Brain microvascular endothelial cell (primary cell): Measurements from ENCODE around the gene JARID2.

Experiments used
- DNase-seq: peaks from one replicate; pipeline ENCODE4 v3.0.0-alpha.2; 2020
- H3K27ac ChIP-seq: fragments of 250-450 bp; sonication (Bioruptor Pico); 2 replicates; pipeline ENCODE4 v1.5.1; 2020; ENCODE audit warnings: mild to moderate bottlenecking, moderate library complexity
- H3K27me3 ChIP-seq: fragments of 250-450 bp; sonication (Bioruptor Pico); replicated peaks from 2 replicates; pipeline ENCODE4 v1.5.1; 2020; ENCODE audit warnings: mild to moderate bottlenecking
- H3K36me3 ChIP-seq: fragments of 250-450 bp; sonication (Bioruptor Pico); replicated peaks from 2 replicates; pipeline ENCODE4 v1.5.1; 2020; ENCODE audit warnings: mild to moderate bottlenecking
- H3K4me3 ChIP-seq: 2 replicates; pipeline ENCODE4 v1.5.1; 2011; ENCODE audit warnings: low read depth, mild to moderate bottlenecking, control low read depth, low read length, moderate library complexity
- CTCF ChIP-seq: IDR thresholded peaks from 2 replicates; pipeline ENCODE4 v1.5.1; 2011; ENCODE audit warnings: low read depth, mild to moderate bottlenecking, moderate library complexity, low read length, control low read depth, inconsistent platforms; ENCODE audit errors: missing control alignments
- in situ Hi-C: cut with HindIII; loops from 2 replicates; pipeline ENCODE4 v1.10.0; 2017; ENCODE audit warnings: low sequenced_read_pairs, low pct_ligation_motif_present

The JARID2 gene

DNA sequence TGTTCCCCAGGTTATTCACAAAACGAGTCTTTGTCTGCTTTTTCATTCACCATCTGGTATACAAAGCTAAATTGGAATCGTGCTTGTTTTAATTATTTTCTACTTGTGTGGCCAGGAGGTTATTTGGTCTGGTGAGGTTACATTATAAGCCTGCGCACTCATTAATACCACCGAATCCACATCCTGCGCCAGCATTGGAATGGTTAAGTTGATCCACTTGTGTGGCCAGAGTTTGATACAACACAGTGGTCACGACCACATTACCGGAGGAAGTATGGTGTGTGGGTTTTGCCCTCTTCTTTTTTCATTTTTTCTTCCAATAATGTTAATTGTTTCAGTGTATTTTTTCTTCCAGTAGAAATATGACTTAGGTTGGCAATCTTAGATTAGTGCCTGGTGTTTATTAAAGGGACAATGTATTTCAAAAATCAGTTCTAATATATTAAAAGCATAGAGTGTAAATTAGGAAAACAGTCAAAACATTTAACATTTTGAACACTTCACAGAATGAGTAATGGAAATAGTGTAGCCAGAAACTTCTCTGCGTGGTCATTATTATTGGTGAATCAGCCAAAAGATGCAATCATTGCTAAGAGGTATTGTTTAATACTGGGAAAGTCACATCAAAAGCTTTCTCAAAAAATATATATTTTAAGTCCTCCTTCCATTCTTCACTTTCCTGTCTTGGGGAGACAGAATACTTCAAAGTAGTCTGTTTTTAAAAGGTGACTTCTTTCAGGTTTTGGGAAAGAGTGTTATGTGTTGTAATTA is 84.5 kb downstream of the JARID2 start:
- Histone ChIP-seq H3K27me3 (no peaks in the 10 kb centered on the region), H3K4me3 (no peak overlapping the region), H3K36me3 (no peaks in the 10 kb centered on the region), H3K27ac (peak overlapping the region; percentile 30)
- DNase-seq: no peak
- in situ Hi-C loops: no loop called here
- no peak for TF ChIP-seq CTCF

- Histone ChIP-seq H3K27me3 (no peaks in the 10 kb centered on the region), H3K4me3 (no peak overlapping the region), H3K27ac (no peak overlapping the region), H3K36me3 (no peaks in the 10 kb centered on the region)
- no peak for DNase-seq
- in situ Hi-C loops: no loop called here
- no peak for TF ChIP-seq CTCF
Observed at GRCh38 chr6:15331143-15331542, 85.3 kb downstream of the JARID2 start.

DNA sequence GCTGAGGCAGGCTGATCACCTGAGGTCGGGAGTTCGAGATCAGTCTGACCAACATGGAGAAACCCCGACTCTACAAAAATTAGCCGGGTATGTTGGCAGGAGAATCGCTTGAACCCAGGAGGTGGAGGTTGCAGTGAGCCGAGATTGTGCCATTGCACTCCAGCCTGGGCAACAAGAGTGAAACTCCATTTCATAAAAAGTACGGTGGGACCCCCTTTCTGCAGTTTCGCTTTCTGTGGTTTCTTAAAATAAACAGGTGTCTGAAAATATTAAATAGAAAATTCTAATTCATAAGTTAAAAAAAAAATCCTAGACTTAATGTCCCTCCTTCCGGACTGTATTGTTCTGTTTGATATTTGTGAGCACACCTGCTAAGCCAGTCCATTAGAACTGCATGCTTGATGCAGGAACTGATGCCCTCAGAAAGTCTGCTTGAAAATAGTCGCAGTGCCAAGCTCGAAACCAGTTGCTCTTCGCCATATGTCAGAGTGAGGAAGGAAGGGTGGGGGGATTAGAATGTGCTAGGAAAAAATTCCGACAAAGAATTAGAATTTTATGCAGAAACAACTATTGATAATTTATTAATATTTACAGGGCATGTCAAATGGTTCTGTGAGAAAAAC is 85.9 kb downstream of the JARID2 start:
- Histone ChIP-seq H3K36me3 (no peaks in the 10 kb centered on the region), H3K27ac (no peak overlapping the region), H3K4me3 (no peak overlapping the region), H3K27me3 (no peaks in the 10 kb centered on the region)
- TF ChIP-seq CTCF: no peak
- no peak for DNase-seq
- in situ Hi-C loops: no loop called here

DNA sequence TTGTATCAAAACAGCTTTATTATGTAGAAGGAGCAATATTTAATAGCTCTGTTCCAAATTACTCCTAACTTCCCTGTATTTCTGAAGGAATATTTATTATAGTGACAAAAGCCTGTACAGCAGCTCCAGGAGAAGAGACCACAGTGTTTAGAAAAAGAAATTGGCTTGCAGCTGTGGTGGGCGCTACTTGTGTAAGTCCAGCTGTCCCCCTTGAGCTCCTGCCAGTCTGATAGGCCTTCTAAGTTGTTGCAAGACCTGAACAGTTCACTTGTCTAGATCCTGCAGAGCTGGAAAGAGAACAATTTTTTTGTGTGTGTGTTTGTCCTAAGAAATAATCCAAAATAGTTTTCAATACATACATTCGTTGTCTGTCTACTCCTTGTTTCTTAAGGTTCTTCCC is 86.6 kb downstream of the JARID2 start:
- in situ Hi-C loops: no loop called here
- no peak for TF ChIP-seq CTCF
- no peak for DNase-seq

GRCh38 chr6:15335385-15335784 is 89.5 kb downstream of the JARID2 start:
- H3K4me3 ChIP-seq: no peak overlapping the region
- no peak for TF ChIP-seq CTCF
- in situ Hi-C loops: no loop called here
- DNase-seq: no peak
- H3K36me3 ChIP-seq: no peaks in the 10 kb centered on the region
- H3K27ac ChIP-seq: no peak overlapping the region
- no peaks in the 10 kb centered on the region for H3K27me3 ChIP-seq

More for the DNA sequence above, 86.6 kb downstream of the JARID2 start:
- Histone ChIP-seq H3K27me3 (no peaks in the 10 kb centered on the region), H3K36me3 (no peaks in the 10 kb centered on the region), H3K27ac (no peak overlapping the region), H3K4me3 (no peak overlapping the region)
